AG04450 (cell line): ENCODE data around the gene GALNT7. TPM values are rescaled to one million over a fixed set of nuclear protein-coding genes. Genes with fewer than 3 reads are reported as not detected.

Source experiments
- CTCF ChIA-PET: fragments of 300-600, 350-600 bp; formaldehyde crosslinking; extraction: SDS; loops from one replicate; lab custom pipeline; 2022; ENCODE audit warnings: antibody characterized with exemption, inconsistent platforms; lab: Charles Lee
- POLR2A ChIA-PET: fragments of 350-600 bp; formaldehyde crosslinking; extraction: SDS; loops from one replicate; lab custom pipeline; 2021; ENCODE audit warnings: antibody characterized with exemption, inconsistent platforms; lab: Yijun Ruan, JAX
- DNase-seq: peaks from one replicate; pipeline ENCODE4 v3.0.0-alpha.2; 2011; ENCODE audit warnings: low read depth, low spot score
- H3K27ac ChIP-seq: one replicate; pipeline ENCODE4 v1.5.1; 2012; ENCODE audit warnings: low read depth, low read length, control low read depth
- H3K27me3 ChIP-seq: one replicate; pipeline ENCODE4 v1.6.0; 2012; ENCODE audit warnings: low read length; ENCODE audit not compliant: control insufficient read depth, insufficient read depth
- H3K4me3 ChIP-seq: 2 replicates; pipeline ENCODE4 v1.5.1; 2011; ENCODE audit warnings: mild to moderate bottlenecking, low read depth, low read length, control low read depth
- H3K9me3 ChIP-seq: 2 replicates; pipeline ENCODE4 v1.5.1; 2012; ENCODE audit warnings: low read length; ENCODE audit not compliant: control insufficient read depth, insufficient read depth
- CTCF ChIP-seq: IDR thresholded peaks from 2 replicates; pipeline ENCODE4 v1.5.1; 2011; ENCODE audit warnings: low read depth, low read length, control low read depth, inconsistent platforms
- polyA plus RNA-seq: library from polyadenylated mRNA; depleted of rRNA; stranded (reverse); fragments of >200 nt; gene quantifications from 2 replicates; pipeline ENCODE4 v1.2.3, GENCODE V29; 2011

Gene GALNT7
- polyA plus RNA-seq, 1 experiment, result 47.6 TPM

GRCh38 chr4:173208420-173208819 is 39.8 kb downstream of the GALNT7 start:
- ChIA-PET CTCF (no interaction called here), POLR2A (no interaction called here)
- TF ChIP-seq CTCF, result no peak
- Histone ChIP-seq H3K27me3 (no peaks in the 10 kb centered on the region), H3K9me3 (peaks cover 3% of the 10 kb centered on the region; the same call in 1 of the 2 replicates), H3K4me3 (no peak overlapping the region), H3K27ac (no peak overlapping the region)
- no peak for DNase-seq

DNA sequence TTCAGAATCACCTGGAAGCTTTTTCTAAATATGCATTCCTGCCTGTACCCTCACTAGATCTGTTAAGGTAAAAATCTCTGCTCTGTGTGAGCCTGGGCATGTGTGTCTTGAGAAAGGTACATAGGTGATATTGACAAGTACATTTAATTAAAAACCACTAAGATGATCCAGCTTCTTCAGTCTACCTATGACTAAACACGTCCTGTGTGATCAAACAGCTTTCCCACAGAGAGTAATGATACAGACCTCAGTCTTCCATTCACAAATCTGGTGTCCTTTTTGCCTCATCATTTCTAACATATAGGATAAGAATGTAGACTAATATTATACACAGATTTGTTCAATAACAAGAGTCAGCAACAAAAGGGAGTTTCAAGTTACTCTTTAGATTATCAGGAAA is 42.6 kb downstream of the GALNT7 start:
- POLR2A ChIA-PET, result no interaction called here
- Histone ChIP-seq H3K4me3 (no peak overlapping the region), H3K27ac (no peak overlapping the region), H3K27me3 (no peaks in the 10 kb centered on the region), H3K9me3 (peaks cover 3% of the 10 kb centered on the region; the same call in 1 of the 2 replicates)
- CTCF ChIA-PET, result interaction anchor here (0.8 to 1.4 kb wide), 2 partner anchors 47 to 197 kb away, joined by 3 read pairs; no protein-coding TSS in a partner anchor
- DNase-seq, result no peak
- TF ChIP-seq CTCF, result no peak

GRCh38 chr4:173211838-173212237 is 43.2 kb downstream of the GALNT7 start:
- Histone ChIP-seq H3K4me3 (no peak overlapping the region), H3K27me3 (no peaks in the 10 kb centered on the region), H3K27ac (no peak overlapping the region), H3K9me3 (peaks cover 3% of the 10 kb centered on the region; the same call in 1 of the 2 replicates)
- TF ChIP-seq CTCF, result no peak
- POLR2A ChIA-PET, result no interaction called here
- DNase-seq, result no peak
- CTCF ChIA-PET, result interaction anchor here (1.4 kb wide), 1 partner anchor 198 kb away, joined by 3 read pairs; no protein-coding TSS in a partner anchor

DNA sequence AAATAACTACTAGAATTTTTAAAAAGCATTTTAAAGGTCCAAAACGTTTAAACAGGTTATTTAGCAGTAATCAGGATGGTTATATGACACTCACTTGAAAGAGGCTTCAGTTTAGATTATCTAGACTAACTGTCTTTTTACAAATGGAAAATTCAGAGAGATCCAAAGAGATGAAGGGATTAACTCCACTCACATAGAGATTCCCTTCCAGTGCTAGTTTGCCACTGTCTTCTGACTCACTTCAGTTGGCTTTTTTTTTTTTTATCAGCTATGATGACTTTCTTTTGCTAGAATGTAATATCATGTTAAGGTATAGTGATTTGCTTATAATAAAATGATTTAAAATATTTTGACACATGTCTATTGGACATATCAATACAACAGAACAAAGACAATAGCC is 43.8 kb downstream of the GALNT7 start:
- Histone ChIP-seq H3K27me3 (no peaks in the 10 kb centered on the region), H3K9me3 (peaks cover 3% of the 10 kb centered on the region; the same call in 1 of the 2 replicates), H3K4me3 (no peak overlapping the region), H3K27ac (no peak overlapping the region)
- CTCF ChIA-PET, result interaction anchor here (2.2 kb wide), 1 partner anchor 199 kb away, joined by 11 read pairs; no protein-coding TSS in a partner anchor
- TF ChIP-seq CTCF, result no peak
- POLR2A ChIA-PET, result no interaction called here
- DNase-seq, result no peak

DNA sequence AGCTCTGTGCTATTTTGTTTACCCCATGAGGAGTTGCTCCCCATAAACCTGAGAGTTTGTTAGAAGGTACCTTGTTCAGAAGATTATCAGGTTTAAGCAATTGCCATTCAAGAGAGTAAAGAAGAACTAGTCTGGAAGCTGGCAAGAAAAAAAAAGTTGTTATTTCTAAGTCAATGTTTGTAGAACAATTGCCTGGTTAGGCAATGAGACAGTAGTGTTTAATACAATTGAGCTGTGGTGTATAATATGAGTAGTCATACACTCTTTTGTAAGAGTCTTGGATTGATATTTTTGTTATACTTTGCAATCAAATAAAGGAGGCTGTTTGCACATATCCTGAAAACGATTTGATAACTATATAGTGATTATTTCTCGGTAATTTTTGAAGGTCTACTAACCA is 44.7 kb downstream of the GALNT7 start:
- ChIA-PET POLR2A (no interaction called here), CTCF (interaction anchor here (0.9 to 2.2 kb wide), 4 partner anchors 10 to 200 kb away, joined by 3 to 11 read pairs (median 4); no protein-coding TSS in a partner anchor)
- no peaks in the 10 kb centered on the region for H3K27me3 ChIP-seq
- H3K9me3 ChIP-seq, result peaks cover 3% of the 10 kb centered on the region; the same call in 1 of the 2 replicates
- H3K4me3 ChIP-seq, result no peak overlapping the region
- no peak for DNase-seq
- TF ChIP-seq CTCF, result no peak
- H3K27ac ChIP-seq, result no peak overlapping the region
